Activated T-cell treated with anti-CD3 and anti-CD28 coated beads for 48 hours (primary cell): Measurements from ENCODE around the gene TRIM24.

Experiments used
- DNase-seq: peaks from one replicate; pipeline ENCODE4 v3.0.0-alpha.2; 2020; ENCODE audit warnings: low read depth

Gene TRIM24

DNA sequence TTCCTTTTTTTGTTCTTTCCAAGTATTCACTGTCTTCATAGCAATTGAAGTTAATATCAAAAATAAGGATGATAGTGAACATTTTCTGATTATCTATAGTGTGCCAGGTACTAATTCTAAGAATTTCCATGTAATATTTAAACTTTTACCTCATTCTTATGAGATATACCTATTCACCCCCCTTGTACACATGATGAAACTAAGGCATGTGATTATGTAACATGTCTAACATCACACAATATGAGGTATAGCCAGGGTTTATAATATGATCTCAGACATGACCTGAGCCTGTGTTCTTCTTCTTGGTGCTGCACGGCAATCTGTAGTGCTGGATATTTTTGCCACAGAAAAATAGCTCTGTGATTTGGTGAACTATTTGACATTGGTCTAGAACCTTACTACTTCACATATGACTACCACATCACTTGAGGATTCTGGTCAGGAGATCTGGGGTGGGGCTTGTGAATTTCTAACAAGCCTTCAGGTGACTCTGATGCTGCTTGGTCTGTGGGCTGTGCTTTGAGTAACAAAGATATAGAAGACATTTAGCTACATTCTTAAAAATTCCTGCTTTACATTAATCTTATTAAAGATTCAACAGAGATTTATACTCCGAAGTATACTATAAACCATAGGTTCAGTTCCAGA lies 79.1 kb downstream of the TRIM24 start:
- DNase-seq: no peak

GRCh38 chr7:138542183-138542582 lies 82.1 kb downstream of the TRIM24 start:
- no peak for DNase-seq

DNA sequence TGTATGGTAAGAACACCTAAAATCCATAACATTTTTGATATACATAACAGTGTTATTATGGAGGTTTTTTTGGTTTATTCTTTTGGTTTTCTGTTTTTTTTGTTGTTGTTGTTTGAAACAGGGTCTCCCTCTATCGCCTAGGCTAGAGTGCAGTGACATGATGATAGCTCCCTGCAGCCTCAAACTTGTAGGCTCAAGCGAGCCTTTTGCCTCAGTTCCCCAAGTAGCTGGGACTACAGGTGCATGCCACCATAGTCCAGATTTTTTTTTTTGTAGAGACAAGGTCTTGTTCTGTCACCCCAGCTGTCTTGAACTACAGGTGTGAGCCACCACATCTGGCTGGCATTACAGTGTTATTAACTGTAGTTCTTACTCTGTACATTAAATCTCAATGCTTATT lies 83.7 kb downstream of the TRIM24 start:
- no peak for DNase-seq

DNA sequence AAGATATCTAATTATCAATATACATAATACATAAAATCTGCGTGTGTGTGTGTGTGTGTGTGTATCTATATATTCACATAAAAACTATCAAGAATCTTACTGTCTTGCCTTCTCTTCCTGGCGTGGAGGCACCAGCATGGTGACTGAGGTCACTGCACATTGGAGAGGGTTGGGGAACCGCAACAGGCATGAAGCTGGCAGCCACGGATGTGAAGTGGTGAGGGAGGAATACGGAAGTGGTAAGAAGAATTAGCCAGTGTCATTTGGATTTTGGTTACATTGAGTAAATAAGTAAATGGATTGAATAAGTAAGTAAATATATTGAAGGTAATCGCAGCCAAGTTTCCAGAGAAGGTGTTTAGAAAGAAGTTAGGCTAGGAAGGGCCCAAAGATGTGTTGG lies 85.1 kb downstream of the TRIM24 start:
- DNase-seq: no peak

GRCh38 chr7:138546064-138546619 lies 86.1 kb downstream of the TRIM24 start:
- no peak for DNase-seq

- DNase-seq: no peak
Measured at GRCh38 chr7:138546829-138547228, 86.8 kb downstream of the TRIM24 start.

GRCh38 chr7:138549082-138549481 lies 89.0 kb downstream of the TRIM24 start:
- no peak for DNase-seq

DNA sequence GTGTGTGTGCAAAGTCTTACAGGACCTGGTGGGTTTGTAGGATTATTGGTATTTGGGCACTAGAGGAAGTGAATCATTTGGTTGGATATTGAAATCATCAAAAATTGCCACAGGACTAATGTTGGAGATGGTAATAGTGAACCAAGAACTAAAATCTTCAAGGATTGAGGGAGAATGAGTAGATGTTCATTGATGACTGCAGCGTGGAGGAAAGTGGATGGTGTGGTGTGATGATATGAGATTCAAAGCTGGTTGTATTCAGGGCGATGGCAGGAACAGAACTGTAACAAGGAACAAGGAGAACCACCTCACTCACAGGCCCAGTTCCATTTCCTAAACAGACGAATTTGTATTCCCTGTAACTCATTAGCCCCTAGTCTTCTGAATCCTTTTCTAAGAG lies 90.3 kb downstream of the TRIM24 start:
- DNase-seq: no peak

GRCh38 chr7:138551102-138551501 lies 91.0 kb downstream of the TRIM24 start:
- no peak for DNase-seq

DNA sequence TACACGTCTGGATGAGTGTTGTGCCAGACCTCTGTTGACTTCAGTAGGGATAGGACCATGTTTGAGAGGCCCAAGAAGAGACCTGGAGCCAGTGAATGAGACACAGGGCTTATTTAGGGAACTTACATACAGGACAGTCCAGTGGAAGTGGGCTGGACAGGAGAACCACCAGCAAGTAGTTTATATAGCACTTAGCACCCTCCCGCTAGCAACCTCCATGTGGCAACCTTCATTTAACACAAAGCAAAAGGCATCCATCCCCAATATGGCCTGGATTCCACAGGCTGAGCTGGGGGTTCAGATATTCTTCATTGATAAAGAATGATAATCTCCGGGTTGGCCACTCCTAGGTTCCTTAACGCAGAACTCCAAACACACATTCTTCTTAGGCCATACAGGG lies 93.7 kb downstream of the TRIM24 start:
- DNase-seq: no peak

DNA sequence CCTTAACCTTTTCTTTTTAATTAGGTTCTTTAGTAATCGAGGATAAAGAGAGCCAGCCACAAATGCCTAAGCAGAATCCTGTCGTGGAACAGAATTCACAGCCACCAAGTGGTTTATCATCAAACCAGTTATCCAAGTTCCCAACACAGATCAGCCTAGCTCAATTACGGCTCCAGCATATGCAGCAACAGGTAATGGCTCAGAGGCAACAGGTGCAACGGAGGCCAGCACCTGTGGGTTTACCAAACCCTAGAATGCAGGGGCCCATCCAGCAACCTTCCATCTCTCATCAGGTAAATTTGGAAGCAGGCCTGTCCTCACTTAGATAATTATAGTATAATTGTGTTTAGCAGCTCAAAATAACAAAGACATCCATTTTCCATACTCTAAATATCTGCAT lies 94.6 kb downstream of the TRIM24 start:
- no peak for DNase-seq

DNA sequence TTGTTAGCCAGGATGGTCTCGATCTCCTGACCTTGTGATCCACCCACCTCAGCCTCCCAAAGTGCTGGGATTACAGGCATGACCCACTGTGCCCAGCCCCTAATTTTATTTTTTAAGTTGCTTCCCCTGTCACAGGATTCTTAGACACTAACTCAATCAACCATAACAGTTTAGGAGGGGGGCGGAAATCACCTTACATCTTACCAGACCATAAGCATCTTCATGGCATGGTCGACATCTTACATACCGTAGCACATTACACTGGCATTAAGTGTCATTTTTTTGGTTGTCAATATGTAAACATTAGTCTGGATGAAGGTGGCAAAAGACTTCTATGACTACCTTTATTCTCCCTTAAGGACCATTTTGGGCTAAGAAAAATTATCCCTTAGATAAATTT lies 95.6 kb downstream of the TRIM24 start:
- DNase-seq: no peak

GRCh38 chr7:138556771-138557484 lies 96.9 kb downstream of the TRIM24 start:
- DNase-seq: no peak

- no peak for DNase-seq
Measured at GRCh38 chr7:138559448-138559847, 99.4 kb downstream of the TRIM24 start.

DNA sequence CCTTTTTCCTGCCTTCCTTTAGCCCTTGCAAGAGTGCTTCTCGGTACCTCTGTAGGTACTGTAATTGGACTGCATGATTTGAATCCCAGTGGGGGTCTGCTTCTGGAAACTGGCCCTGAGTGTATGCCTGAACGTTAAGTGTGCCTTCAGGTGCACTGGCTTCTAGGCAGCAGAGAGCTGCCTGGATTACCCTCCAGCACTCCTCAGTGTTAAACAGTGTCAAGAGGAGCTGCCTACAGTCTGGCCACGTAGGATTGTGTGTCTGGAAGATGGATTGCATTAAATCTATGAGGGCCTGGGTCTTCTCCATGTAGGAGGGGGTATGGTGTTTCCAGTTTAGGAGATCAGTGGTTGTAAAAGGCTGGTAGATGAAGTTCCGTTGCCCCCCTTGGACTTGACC lies 103.7 kb downstream of the TRIM24 start:
- DNase-seq: no peak

DNA sequence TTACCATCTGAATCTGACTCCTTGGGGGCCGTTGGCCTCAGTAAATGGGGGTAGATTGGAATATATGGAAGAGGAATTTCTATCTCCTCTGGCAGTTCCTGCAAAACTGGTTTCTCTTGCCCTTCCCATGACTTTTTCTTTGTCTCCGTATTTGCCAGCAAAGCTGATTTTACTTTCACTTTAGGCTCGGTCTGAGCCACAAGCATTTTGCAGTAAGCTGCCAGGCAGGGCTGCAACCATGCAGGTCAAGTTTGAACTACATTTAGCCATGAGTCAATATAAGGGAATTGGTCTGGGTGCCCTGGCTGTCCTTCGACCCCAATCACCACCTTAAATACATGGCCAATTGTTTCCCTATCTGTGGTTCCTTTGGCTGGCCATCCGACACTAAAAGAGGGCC lies 104.3 kb downstream of the TRIM24 start:
- DNase-seq: no peak

DNA sequence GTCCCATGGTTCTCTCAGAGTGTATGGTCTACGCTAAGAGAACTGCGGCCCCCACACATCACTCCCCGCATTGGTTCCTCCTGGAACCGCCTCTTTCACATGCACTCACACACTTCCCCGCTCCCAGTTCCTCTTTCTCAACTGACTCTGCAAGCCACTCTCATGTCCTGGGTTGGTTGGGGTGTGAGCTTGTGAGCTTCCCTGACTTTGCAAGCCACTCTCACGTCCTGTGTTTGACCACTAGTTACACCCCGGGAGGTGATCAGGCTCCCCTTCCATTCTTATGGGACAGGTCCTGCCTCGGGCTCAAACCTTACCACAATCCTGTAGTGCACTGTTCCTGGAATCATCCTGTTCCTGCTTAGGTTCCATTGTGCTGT lies 105.0 kb downstream of the TRIM24 start:
- DNase-seq: no peak

GRCh38 chr7:138565451-138566114 lies 105.5 kb downstream of the TRIM24 start:
- DNase-seq: no peak

DNA sequence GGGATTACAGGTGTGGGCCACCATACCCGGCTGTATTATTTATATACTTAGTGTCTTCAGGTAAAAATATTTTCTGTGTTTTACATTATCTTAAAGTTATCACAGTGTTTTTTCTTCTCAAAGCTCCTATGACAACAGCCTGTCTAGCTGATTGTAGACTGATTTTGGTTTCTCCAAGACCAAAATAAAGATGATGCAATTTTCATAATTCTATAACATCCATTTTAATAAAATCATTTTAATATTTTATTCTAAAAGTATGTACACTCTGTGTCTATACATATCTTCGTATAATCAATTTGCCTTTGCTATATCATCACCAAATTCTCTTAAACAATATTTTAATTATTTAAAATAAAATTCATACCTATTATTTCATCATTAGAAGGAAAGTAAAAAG lies 108.6 kb downstream of the TRIM24 start:
- no peak for DNase-seq

- DNase-seq: no peak
Measured at GRCh38 chr7:138569418-138569817, 109.4 kb downstream of the TRIM24 start.

GRCh38 chr7:138570715-138571114 lies 110.7 kb downstream of the TRIM24 start:
- DNase-seq: no peak

DNA sequence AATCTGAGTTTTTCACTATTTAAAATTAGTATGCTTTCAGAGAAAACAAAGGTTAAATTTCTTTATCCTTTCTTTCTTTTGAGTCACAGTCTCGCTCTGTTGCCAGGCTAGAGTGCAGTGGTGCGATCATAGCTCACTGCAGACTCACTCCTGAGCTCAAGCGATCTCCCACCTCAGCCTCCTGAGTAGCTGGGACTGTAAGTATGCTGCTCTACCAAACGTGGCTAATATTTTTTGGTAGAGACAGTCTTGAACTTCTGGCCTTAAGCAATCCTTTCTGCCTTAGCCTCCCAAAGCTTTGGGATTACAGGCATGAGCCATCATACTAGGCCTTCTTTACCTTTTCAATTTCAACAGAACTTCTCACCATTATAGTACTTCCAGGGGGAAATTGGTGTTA lies 113.7 kb downstream of the TRIM24 start:
- no peak for DNase-seq

GRCh38 chr7:138575897-138576428 lies 115.9 kb downstream of the TRIM24 start:
- no peak for DNase-seq
